Mammary epithelial cell (primary cell): ENCODE data around the gene ATAD3C.

ENCODE experiments used
- CTCF ChIP-seq, 2 donors: IDR thresholded peaks in 1 of 2; conservative IDR thresholded peaks in 1 of 2; 2 replicates each; pipeline ENCODE4 v1.5.1; 2011 to 2012; ENCODE audit warnings: inconsistent platforms in 2 of 2, low read length in 2 of 2, mild to moderate bottlenecking in 2 of 2, control low read depth in 1 of 2, low read depth in 1 of 2; ENCODE audit not compliant: insufficient read depth in 1 of 2; ENCODE audit errors: extremely low read depth in 1 of 2
- EZH2 ChIP-seq: IDR thresholded peaks from 2 replicates; pipeline ENCODE4 v1.6.1; 2012; ENCODE audit warnings: low read length, inconsistent platforms, borderline replicate concordance

GRCh38 chr1:1452882-1453281 lies 3.4 kb downstream of the ATAD3C start:
- no peak for TF ChIP-seq EZH2
- no peak for TF ChIP-seq CTCF (conservative IDR thresholded peaks at IDR 0.05 in 1 of 2, IDR thresholded peaks at IDR 0.05 in 1 of 2; ENCODE audit: extremely low read depth in 1 of 2, insufficient read depth in 1 of 2, low read depth in 1 of 2, low read length in 2 of 2)
